ENCODE results near the gene PFDN2. TPM values are rescaled to one million over a fixed set of nuclear protein-coding genes. Genes with fewer than 3 reads are reported as not detected.

Gene PFDN2
- total and polyA plus RNA-seq, 2 of the 8 experiments (the other 6 are each of a cell fraction or from before 2014, with no cell fraction given), result 66.2 to 71.2 TPM

- Histone ChIP-seq H2BK5ac (ENCODE audit: low read depth, low read length) (no peak overlapping the region), H3K4me1 (replicated peaks in 1 of 4; ENCODE audit: control insufficient read depth in 3 of 4, insufficient read depth in 4 of 4, low read length in 3 of 4) (peaks cover 3 to 4% (median 3%) of the 10 kb centered on the region in 4 experiments; a peak in 6 of 7 replicates), H2BK15ac (ENCODE audit: low read length) (no peak overlapping the region), H3K36me3 (ENCODE audit: control insufficient read depth in 2 of 4, insufficient read depth in 4 of 4, low read length in 3 of 4) (peaks cover 0 to 3% (median 0%) of the 10 kb centered on the region in 4 experiments; a peak in 1 of 8 replicates), H3K18ac (ENCODE audit: extremely low read depth, low read length) (no peak overlapping the region), H3K4ac (replicated peaks; ENCODE audit: insufficient read length, low read depth, low read length) (no peak overlapping the region), H2AK5ac (ENCODE audit: low read depth, low read length) (no peak overlapping the region), H3K27ac (ENCODE audit: low read depth, low read length) (no peak overlapping the region), H3K23me2 (ENCODE audit: low read depth, low read length) (peaks cover 11% of the 10 kb centered on the region), H3K79me1 (ENCODE audit: low read depth, low read length) (peaks cover 14% of the 10 kb centered on the region), H3K23ac (ENCODE audit: insufficient read length) (no peak overlapping the region), H2BK20ac (ENCODE audit: low read length) (no peak overlapping the region), H3K14ac (ENCODE audit: insufficient read length) (no peak overlapping the region), H3K4me3 (ENCODE audit: extremely low read depth in 1 of 4, insufficient read depth in 2 of 4, low read depth in 3 of 4, low read length in 4 of 4) (no peak overlapping the region), H4K5ac (ENCODE audit: insufficient read length, low read depth, low read length) (no peak overlapping the region), H4K20me1 (replicated peaks in 1 of 2; ENCODE audit: control insufficient read depth in 1 of 2, insufficient read depth in 2 of 2, low read length in 2 of 2) (peaks cover 0 to 3% of the 10 kb centered on the region in 2 experiments), H3K79me2 (ENCODE audit: control insufficient read depth in 1 of 2, insufficient read depth in 2 of 2, low read length in 2 of 2) (peaks cover 4 to 75% of the 10 kb centered on the region in 2 experiments; a peak in 3 of 4 replicates), H3K4me2 (ENCODE audit: insufficient read depth in 1 of 2, low read depth in 2 of 2, low read length in 2 of 2) (no peak overlapping the region), H3K27me3 (replicated peaks in 1 of 4; ENCODE audit: control insufficient read depth in 3 of 4, extremely low read depth in 1 of 4, insufficient read depth in 3 of 4, low read length in 3 of 4) (no peaks in the 10 kb centered on the region), H4K8ac (ENCODE audit: extremely low read depth, insufficient read depth, low read length) (no peak overlapping the region), H3K56ac (replicated peaks; ENCODE audit: insufficient read length, low read depth, low read length) (no peak overlapping the region), H2BK120ac (replicated peaks; ENCODE audit: low read depth, low read length) (no peak overlapping the region), H2AFZ (ENCODE audit: low read length) (no peak overlapping the region), H2BK12ac (ENCODE audit: low read depth, low read length) (no peak overlapping the region), H4K91ac (replicated peaks; ENCODE audit: insufficient read length, low read length) (no peak overlapping the region), H3K9ac (replicated peaks in 1 of 4; ENCODE audit: extremely low read depth in 1 of 4, low read depth in 3 of 4, low read length in 3 of 4) (no peak overlapping the region), H3K9me3 (ENCODE audit: insufficient read depth in 2 of 2, low read depth in 1 of 2, low read length in 1 of 2) (no peaks in the 10 kb centered on the region)
- 88% methylated on average over 1 of the region's 1 CpG; no CpG with 5 or more reads in 1 of the 2 experiments for WGBS, 2 experiments (ENCODE audit: extremely low coverage in 1 of 2, insufficient coverage in 1 of 2, insufficient read length in 1 of 2, insufficient replicate concordance in 2 of 2, low coverage in 1 of 2, low lambda C conversion rate in 2 of 2, missing lambda C conversion rate in 1 of 2)
- ChIA-PET POLR2A (ENCODE audit: partially characterized antibody) (interaction anchor here (1.4 kb wide), 1 partner anchor 13 kb away, joined by 3 read pairs; no protein-coding TSS in a partner anchor), CTCF (ENCODE audit: partially characterized antibody) (interaction anchor here (5.0 kb wide), 1 partner anchor 16 kb away, joined by 33 read pairs; the partner anchor contains the start of gene KLHDC9)
- FAIRE-seq (no peak), DNase-seq (ENCODE audit: low read depth in 1 of 2, low spot score in 2 of 2) (no peak)
- TF ChIP-seq TBP (IDR thresholded peaks at IDR 0.05; ENCODE audit: low read depth, low read length) (no peak), CHD1 (IDR thresholded peaks at IDR 0.05; ENCODE audit: low read depth, low read length) (no peak), YY1 (IDR thresholded peaks at IDR 0.05; ENCODE audit: low read depth, low read length) (no peak), EP300 (IDR thresholded peaks at IDR 0.05; ENCODE audit: borderline replicate concordance in 1 of 2, low read depth in 2 of 2, low read length in 2 of 2) (no peak), PHF8 (conservative IDR thresholded peaks at IDR 0.05; ENCODE audit: low read depth, low read length) (no peak), TAF7 (optimal IDR thresholded peaks at IDR 0.05; ENCODE audit: borderline replicate concordance, low read depth, low read length) (no peak), JUND (IDR thresholded peaks at IDR 0.05; ENCODE audit: low read length) (no peak), MAX (IDR thresholded peaks at IDR 0.05) (no peak), HDAC2 (IDR thresholded peaks at IDR 0.05; ENCODE audit: borderline replicate concordance in 1 of 2, low read depth in 2 of 2, low read length in 2 of 2) (no peak), BACH1 (IDR thresholded peaks at IDR 0.05; ENCODE audit: low read length) (no peak)
These were observed 3.9 kb downstream of the PFDN2 start for GRCh38 chr1:161113915-161114314.

Measured in H1 (cell line).